ENCODE data around the gene ZNF569. TPM values are rescaled to one million over a fixed set of nuclear protein-coding genes. Genes with fewer than 3 reads are reported as not detected.
"Not testable (repeated sequence)": the region's sequence is repeated elsewhere in the genome, so short reads cannot be mapped to it uniquely, and the experiment has no call there.

The ZNF569 gene
- polyA plus RNA-seq, 1 donor = 5.0 TPM

GRCh38 chr19:37403403-37403802 lies 63.8 kb downstream of the ZNF569 start:
- Histone ChIP-seq H3K4me3 (ENCODE audit: low read length) (no peak overlapping the region), H3K9me3 (ENCODE audit: control insufficient read depth, low read depth, low read length) (peaks cover 22% of the 10 kb centered on the region), H3K27me3 (ENCODE audit: control insufficient read depth, insufficient read depth, low read length) (no peaks in the 10 kb centered on the region), H3K27ac (ENCODE audit: low read length) (no peak overlapping the region), H3K36me3 (ENCODE audit: control insufficient read depth, insufficient read depth, low read length) (no peaks in the 10 kb centered on the region), H3K4me1 (ENCODE audit: control insufficient read depth, insufficient read depth, low read length) (no peaks in the 10 kb centered on the region)
- no peak for DNase-seq
- WGBS (ENCODE audit: insufficient coverage, low lambda C conversion rate) = no CpG with 5 or more reads among the region's 34 CpGs

DNA sequence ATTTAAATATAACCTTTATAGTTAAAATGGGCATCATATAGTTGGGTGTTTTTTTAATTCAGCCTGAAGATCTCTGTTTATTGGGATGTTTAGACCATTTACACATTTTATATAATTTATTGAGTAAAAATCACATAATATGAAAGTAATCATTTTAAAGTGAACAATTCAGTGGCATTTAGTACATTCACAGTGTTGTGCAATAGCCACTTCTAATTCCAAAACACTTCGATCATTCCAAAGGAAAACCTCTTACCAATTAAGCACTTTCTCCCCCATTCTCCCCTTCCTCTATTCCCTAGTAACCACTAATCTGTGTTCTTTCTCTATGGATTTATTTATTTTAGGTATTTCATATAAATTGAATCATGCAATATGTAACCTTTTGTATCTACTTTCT lies 66.2 kb downstream of the ZNF569 start:
- no peaks in the 10 kb centered on the region for H3K27me3 ChIP-seq (ENCODE audit: control insufficient read depth, insufficient read depth, low read length)
- WGBS (ENCODE audit: insufficient coverage, low lambda C conversion rate) = 100% methylated on average over 1 of the region's 1 CpG
- H3K9me3 ChIP-seq (ENCODE audit: control insufficient read depth, low read depth, low read length) = peaks cover 30% of the 10 kb centered on the region
- H3K36me3 ChIP-seq (ENCODE audit: control insufficient read depth, insufficient read depth, low read length) = no peaks in the 10 kb centered on the region
- no peak overlapping the region for H3K4me3 ChIP-seq (ENCODE audit: low read length)
- H3K27ac ChIP-seq (ENCODE audit: low read length) = no peak overlapping the region
- H3K4me1 ChIP-seq (ENCODE audit: control insufficient read depth, insufficient read depth, low read length) = no peaks in the 10 kb centered on the region
- no peak for DNase-seq

DNA sequence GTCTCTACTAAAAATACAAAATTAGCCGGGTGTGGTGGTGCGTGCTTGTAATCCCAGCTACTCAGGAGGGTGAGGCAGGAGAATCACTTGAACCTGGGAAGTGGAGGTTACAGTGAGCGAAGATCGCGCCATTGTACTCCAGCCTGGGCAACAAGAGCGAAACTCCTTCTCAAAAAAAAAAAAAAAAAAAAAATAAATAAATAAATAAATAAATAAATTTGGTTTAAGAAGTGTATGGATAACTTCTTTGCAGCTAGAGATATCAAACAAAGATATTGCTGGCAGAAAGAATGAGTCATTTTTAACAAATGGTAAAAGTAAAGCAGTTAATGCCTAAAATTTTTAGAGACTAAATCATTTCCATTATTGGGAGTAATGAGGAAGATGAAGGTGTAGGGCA lies 75.8 kb downstream of the ZNF569 start:
- not testable (repeated sequence) for H3K4me3 ChIP-seq (ENCODE audit: low read length); H3K27me3 ChIP-seq (ENCODE audit: control insufficient read depth, insufficient read depth, low read length); DNase-seq; H3K27ac ChIP-seq (ENCODE audit: low read length); H3K4me1 ChIP-seq (ENCODE audit: control insufficient read depth, insufficient read depth, low read length)
- no CpG with 5 or more reads among the region's 6 CpGs for WGBS (ENCODE audit: insufficient coverage, low lambda C conversion rate)
- peaks cover 42% of the 10 kb centered on the region for H3K9me3 ChIP-seq (ENCODE audit: control insufficient read depth, low read depth, low read length)
- peaks cover 19% of the 10 kb centered on the region for H3K36me3 ChIP-seq (ENCODE audit: control insufficient read depth, insufficient read depth, low read length)

GRCh38 chr19:37389234-37389633 lies 78.0 kb downstream of the ZNF569 start:
- no CpG with 5 or more reads among the region's 4 CpGs for WGBS (ENCODE audit: insufficient coverage, low lambda C conversion rate)
- Histone ChIP-seq H3K9me3 (ENCODE audit: control insufficient read depth, low read depth, low read length) (peaks cover 45% of the 10 kb centered on the region), H3K4me1 (ENCODE audit: control insufficient read depth, insufficient read depth, low read length) (no peaks in the 10 kb centered on the region), H3K27ac (ENCODE audit: low read length) (no peak overlapping the region), H3K27me3 (ENCODE audit: control insufficient read depth, insufficient read depth, low read length) (no peaks in the 10 kb centered on the region), H3K4me3 (ENCODE audit: low read length) (no peak overlapping the region), H3K36me3 (ENCODE audit: control insufficient read depth, insufficient read depth, low read length) (peaks cover 28% of the 10 kb centered on the region)
- DNase-seq = no peak

GRCh38 chr19:37370880-37371661 lies 96.2 kb downstream of the ZNF569 start, which contains the start of gene ZNF527:
ZNF527 (plus strand) TSS chr19:37371099; CDS start chr19:37374199, 3,100 bp downstream.
- Histone ChIP-seq H3K9me3 (ENCODE audit: control insufficient read depth, low read depth, low read length) (peaks cover 11% of the 10 kb centered on the region), H3K4me1 (ENCODE audit: control insufficient read depth, insufficient read depth, low read length) (no peaks in the 10 kb centered on the region), H3K27me3 (ENCODE audit: control insufficient read depth, insufficient read depth, low read length) (no peaks in the 10 kb centered on the region), H3K36me3 (ENCODE audit: control insufficient read depth, insufficient read depth, low read length) (peaks cover 19% of the 10 kb centered on the region), H3K27ac (ENCODE audit: low read length) (peak within 1 kb of the TSS; percentile 69), H3K4me3 (ENCODE audit: low read length) (peak within 1 kb of the TSS; percentile 69)
- DNase-seq = peak; percentile 99 to 100
- WGBS (ENCODE audit: insufficient coverage, low lambda C conversion rate) = no CpG with 5 or more reads among the region's 58 CpGs

GRCh38 chr19:37370386-37370879 lies 96.8 kb downstream of the ZNF569 start:
- H3K9me3 ChIP-seq (ENCODE audit: control insufficient read depth, low read depth, low read length) = peaks cover 11% of the 10 kb centered on the region
- DNase-seq; H3K4me1 ChIP-seq (ENCODE audit: control insufficient read depth, insufficient read depth, low read length); H3K27me3 ChIP-seq (ENCODE audit: control insufficient read depth, insufficient read depth, low read length): not testable (repeated sequence)
- peak overlapping the region; percentile 69 for H3K4me3 ChIP-seq (ENCODE audit: low read length)
- H3K36me3 ChIP-seq (ENCODE audit: control insufficient read depth, insufficient read depth, low read length) = peaks cover 12% of the 10 kb centered on the region
- no CpG with 5 or more reads among the region's 18 CpGs for WGBS (ENCODE audit: insufficient coverage, low lambda C conversion rate)
- peak overlapping the region; percentile 69 for H3K27ac ChIP-seq (ENCODE audit: low read length)

DNA sequence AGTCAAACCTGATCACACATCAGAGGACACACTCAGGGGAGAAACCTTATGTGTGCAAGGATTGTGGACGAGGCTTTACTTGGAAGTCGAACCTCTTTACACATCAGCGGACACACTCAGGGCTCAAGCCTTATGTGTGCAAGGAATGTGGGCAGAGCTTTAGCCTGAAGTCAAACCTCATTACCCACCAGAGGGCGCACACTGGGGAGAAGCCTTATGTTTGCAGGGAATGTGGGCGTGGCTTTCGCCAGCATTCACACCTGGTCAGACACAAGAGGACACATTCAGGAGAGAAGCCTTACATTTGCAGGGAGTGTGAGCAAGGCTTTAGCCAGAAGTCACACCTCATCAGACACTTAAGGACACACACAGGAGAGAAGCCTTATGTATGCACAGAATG lies 104.5 kb downstream of the ZNF569 start:
- H3K36me3 ChIP-seq (ENCODE audit: control insufficient read depth, insufficient read depth, low read length) = peaks cover 42% of the 10 kb centered on the region
- WGBS (ENCODE audit: insufficient coverage, low lambda C conversion rate) = no CpG with 5 or more reads among the region's 6 CpGs
- peaks cover 32% of the 10 kb centered on the region for H3K9me3 ChIP-seq (ENCODE audit: control insufficient read depth, low read depth, low read length)
- H3K27me3 ChIP-seq (ENCODE audit: control insufficient read depth, insufficient read depth, low read length) = no peaks in the 10 kb centered on the region
- no peak overlapping the region for H3K4me3 ChIP-seq (ENCODE audit: low read length)
- DNase-seq = no peak
- H3K27ac ChIP-seq (ENCODE audit: low read length) = no peak overlapping the region
- H3K4me1 ChIP-seq (ENCODE audit: control insufficient read depth, insufficient read depth, low read length) = no peaks in the 10 kb centered on the region

DNA sequence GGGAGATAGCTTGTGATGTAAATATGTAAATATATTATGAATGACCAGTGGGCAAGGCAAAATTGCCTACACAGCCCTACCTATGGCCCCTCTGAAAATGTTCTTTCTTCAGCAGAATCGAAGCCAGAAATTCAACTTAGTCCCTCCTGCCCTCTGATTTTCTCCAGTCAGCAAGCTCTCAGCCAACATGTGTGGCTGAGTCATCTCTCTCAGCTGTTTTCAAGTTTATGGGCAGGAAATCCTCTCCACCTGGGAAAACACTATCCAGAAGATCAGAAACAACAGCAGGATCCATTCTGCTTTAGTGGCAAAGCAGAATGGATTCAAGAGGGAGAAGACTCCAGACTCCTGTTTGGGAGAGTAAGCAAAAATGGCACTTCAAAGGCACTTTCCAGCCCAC lies 105.2 kb downstream of the ZNF569 start:
- peaks cover 34% of the 10 kb centered on the region for H3K9me3 ChIP-seq (ENCODE audit: control insufficient read depth, low read depth, low read length)
- WGBS (ENCODE audit: insufficient coverage, low lambda C conversion rate) = no CpG with 5 or more reads among the region's 1 CpG
- no peak overlapping the region for H3K4me3 ChIP-seq (ENCODE audit: low read length)
- no peaks in the 10 kb centered on the region for H3K4me1 ChIP-seq (ENCODE audit: control insufficient read depth, insufficient read depth, low read length)
- H3K27me3 ChIP-seq (ENCODE audit: control insufficient read depth, insufficient read depth, low read length) = no peaks in the 10 kb centered on the region
- DNase-seq = no peak
- H3K36me3 ChIP-seq (ENCODE audit: control insufficient read depth, insufficient read depth, low read length) = peaks cover 42% of the 10 kb centered on the region
- no peak overlapping the region for H3K27ac ChIP-seq (ENCODE audit: low read length)

Other genes starting within 250 kb of the ZNF569 start
- gene ZNF383, start 249.2 kb downstream of the ZNF569 start, polyA plus RNA-seq = 9.6 TPM
- 6.9 TPM for gene ZNF527, start 96.3 kb downstream of the ZNF569 start, polyA plus RNA-seq
- 5.6 TPM for gene ZNF570, start 1.9 kb upstream of the ZNF569 start, polyA plus RNA-seq
- gene ZNF793, start 39.5 kb upstream of the ZNF569 start, polyA plus RNA-seq = 15.3 TPM
- 6.9 TPM for gene ZNF571, start 127.3 kb upstream of the ZNF569 start, polyA plus RNA-seq
- 5.2 TPM for gene ZNF540, start 127.4 kb upstream of the ZNF569 start, polyA plus RNA-seq
- gene ZFP30, start 188.0 kb upstream of the ZNF569 start, polyA plus RNA-seq = 16.6 TPM